Testis (tissue), 3 donors: ENCODE measurements around the gene COPA. TPM values are rescaled to one million over a fixed set of nuclear protein-coding genes. Genes with fewer than 3 reads are reported as not detected.

Source experiments
- DNase-seq: peaks from one replicate; pipeline ENCODE4 v3.0.0-alpha.2; 2019
- H3K27ac ChIP-seq, 2 donors: fragments of 200-600 bp; sonication (generic); one replicate each; pipeline ENCODE4 v1.5.1; 2019
- H3K27me3 ChIP-seq: fragments of 200-600 bp; sonication (generic); one replicate; pipeline ENCODE4 v1.5.1; 2019
- H3K36me3 ChIP-seq: fragments of 200-600 bp; sonication (generic); one replicate; pipeline ENCODE4 v1.5.1; 2017; ENCODE audit warnings: low read depth; ENCODE audit errors: missing control alignments
- H3K4me1 ChIP-seq: fragments of 200-600 bp; sonication (generic); one replicate; pipeline ENCODE4 v1.5.1; 2019
- H3K4me3 ChIP-seq, 2 donors: fragments of 200-600 bp; sonication (generic); one replicate each; pipeline ENCODE4 v1.5.1; 2017 to 2019
- H3K9me3 ChIP-seq: fragments of 200-600 bp; sonication (generic); one replicate; pipeline ENCODE4 v1.5.1; 2017
- POLR2A ChIP-seq: fragments of 450-650 bp; IDR thresholded peaks from one replicate; pipeline ENCODE4 v1.6.1; 2017; ENCODE audit warnings: antibody characterized with exemption, mild to moderate bottlenecking, moderate library complexity
- WGBS, 2 donors: methylation state at CpG; one replicate each; pipeline ENCODE4 v1.1.5; 2018; 5-methylcytosine and 5-hydroxymethylcytosine counted together
- intact Hi-C: fragments of 100-400 bp; cut with DNase I; formaldehyde crosslinking; loops from one replicate; pipeline ENCODE4 v1.15.1; 2023; ENCODE audit warnings: low total_unique reads
- polyA plus RNA-seq: library from polyadenylated mRNA; stranded (reverse); fragments of 350-450 nt; fragmentation: Illumina TruSeq; extraction: RNeasy Lipid Tissue Mini Kit (QIAGEN cat#74804); gene quantifications from one replicate; pipeline ENCODE4 v1.2.3, GENCODE V29; 2014; ENCODE audit warnings: low read depth, low replicate concordance; ENCODE audit not compliant: insufficient read depth
- total RNA-seq, 2 donors: library from RNA; depleted of rRNA; stranded (reverse); fragments of >200 nt; gene quantifications; one replicate each; pipeline ENCODE4 v1.2.3, GENCODE V29; 2016
- TF ChIP-seq, protein P1 (sequence below), 3 experiments: fragments of 450-650 bp in 2 of 3; fragments of 200-600 bp in 1 of 3; sonication (generic) in 1 of 3; IDR thresholded peaks; one replicate each; pipeline ENCODE4 v1.5.1; 2016 to 2019; ENCODE audit warnings: antibody characterized with exemption in 3 of 3, mild to moderate bottlenecking in 2 of 3, moderate library complexity in 1 of 3

Gene COPA
- total and polyA plus RNA-seq, 3 donors from 2014 or later = 88.9 to 123 (median 114) TPM

DNA sequence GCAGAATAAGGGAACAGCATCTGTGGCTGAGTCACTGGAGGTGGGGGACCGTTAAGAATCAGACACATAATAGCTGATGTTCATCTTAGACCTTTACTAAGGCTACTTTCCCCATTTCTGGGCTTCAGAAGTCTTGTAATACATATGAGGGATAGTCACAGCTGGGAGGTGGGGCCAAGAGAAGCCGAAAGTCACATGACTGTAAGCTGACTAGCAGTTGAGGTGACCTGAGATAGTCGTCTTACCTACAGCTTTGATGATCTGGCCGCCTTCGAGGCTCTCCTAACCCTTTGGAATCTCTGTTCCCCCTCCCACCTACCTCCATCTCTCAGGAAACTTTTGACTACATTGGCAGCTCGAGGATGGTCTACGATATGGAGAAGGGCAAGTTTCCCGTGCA, 9.5 kb upstream of the COPA start:
- Histone ChIP-seq H3K9me3 (no peaks in the 10 kb centered on the region), H3K36me3 (no peaks in the 10 kb centered on the region), H3K27ac (no peak overlapping the region), H3K4me1 (no peaks in the 10 kb centered on the region), H3K4me3 (no peak overlapping the region), H3K27me3 (no peaks in the 10 kb centered on the region)
- DNase-seq = no peak
- intact Hi-C loops = no loop called here
- TF ChIP-seq, protein P1, sequence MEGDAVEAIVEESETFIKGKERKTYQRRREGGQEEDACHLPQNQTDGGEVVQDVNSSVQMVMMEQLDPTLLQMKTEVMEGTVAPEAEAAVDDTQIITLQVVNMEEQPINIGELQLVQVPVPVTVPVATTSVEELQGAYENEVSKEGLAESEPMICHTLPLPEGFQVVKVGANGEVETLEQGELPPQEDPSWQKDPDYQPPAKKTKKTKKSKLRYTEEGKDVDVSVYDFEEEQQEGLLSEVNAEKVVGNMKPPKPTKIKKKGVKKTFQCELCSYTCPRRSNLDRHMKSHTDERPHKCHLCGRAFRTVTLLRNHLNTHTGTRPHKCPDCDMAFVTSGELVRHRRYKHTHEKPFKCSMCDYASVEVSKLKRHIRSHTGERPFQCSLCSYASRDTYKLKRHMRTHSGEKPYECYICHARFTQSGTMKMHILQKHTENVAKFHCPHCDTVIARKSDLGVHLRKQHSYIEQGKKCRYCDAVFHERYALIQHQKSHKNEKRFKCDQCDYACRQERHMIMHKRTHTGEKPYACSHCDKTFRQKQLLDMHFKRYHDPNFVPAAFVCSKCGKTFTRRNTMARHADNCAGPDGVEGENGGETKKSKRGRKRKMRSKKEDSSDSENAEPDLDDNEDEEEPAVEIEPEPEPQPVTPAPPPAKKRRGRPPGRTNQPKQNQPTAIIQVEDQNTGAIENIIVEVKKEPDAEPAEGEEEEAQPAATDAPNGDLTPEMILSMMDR (IDR thresholded peaks at IDR 0.05) = no peak
- TF ChIP-seq POLR2A = no peak
- WGBS, 2 donors = 91 to 94% methylated on average over 8 of the region's 8 CpGs

DNA sequence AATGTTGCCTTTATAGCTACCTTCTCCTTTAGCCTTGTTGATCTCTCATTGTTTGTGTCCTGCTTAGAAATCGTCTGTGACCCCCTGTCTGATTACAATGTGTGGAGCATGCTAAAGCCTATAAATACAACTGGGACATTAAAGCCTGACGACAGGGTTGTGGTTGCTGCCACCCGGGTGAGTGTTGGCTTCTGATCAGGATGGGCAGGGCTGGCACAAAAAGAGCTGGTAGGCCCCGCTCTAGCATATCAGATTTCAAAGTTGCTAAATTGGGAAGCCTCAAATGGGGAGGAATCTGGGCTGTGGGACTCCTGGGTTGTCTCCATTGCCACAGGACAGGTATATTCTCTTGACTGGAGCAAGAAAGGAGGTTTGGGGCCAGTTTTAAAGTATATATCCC, 8.6 kb upstream of the COPA start:
- intact Hi-C loops = no loop called here
- H3K36me3 ChIP-seq = no peaks in the 10 kb centered on the region
- WGBS, 2 donors = 87 to 91% methylated on average over 4 of the region's 4 CpGs

DNA sequence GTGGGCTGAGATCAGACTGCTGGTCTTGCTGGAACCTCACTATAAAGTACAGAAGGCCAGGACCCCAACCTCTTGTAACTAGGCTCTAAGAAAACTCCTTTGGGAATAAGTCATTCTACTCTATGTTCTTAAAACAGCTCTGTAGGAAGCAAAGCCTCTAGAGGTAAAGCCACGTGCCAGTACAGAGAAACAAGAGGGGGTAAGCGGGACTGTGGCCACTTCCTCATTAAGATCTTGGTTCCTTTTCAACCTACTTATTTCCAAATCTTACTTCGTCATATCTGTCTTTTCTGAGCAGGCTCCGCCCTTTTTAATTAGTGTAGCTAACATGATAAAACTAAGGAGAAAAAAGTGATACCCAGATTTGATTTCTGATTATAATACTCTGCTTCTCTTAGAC, 3.9 kb upstream of the COPA start:
- Histone ChIP-seq H3K4me1 (peaks cover 9% of the 10 kb centered on the region), H3K4me3 (no peak overlapping the region), H3K9me3 (no peaks in the 10 kb centered on the region), H3K27me3 (no peaks in the 10 kb centered on the region), H3K27ac (no peak overlapping the region), H3K36me3 (no peaks in the 10 kb centered on the region)
- TF ChIP-seq, protein P1 (IDR thresholded peaks at IDR 0.05) = no peak
- TF ChIP-seq POLR2A = no peak
- WGBS, 2 donors = 74 to 77% methylated on average over 4 of the region's 4 CpGs
- intact Hi-C loops = no loop called here
- DNase-seq = no peak

More for the DNA sequence above, 8.6 kb upstream of the COPA start:
- Histone ChIP-seq H3K27me3 (no peaks in the 10 kb centered on the region), H3K4me3 (no peak overlapping the region), H3K9me3 (no peaks in the 10 kb centered on the region), H3K4me1 (peaks cover 2% of the 10 kb centered on the region), H3K27ac (no peak overlapping the region)
- DNase-seq = no peak
- TF ChIP-seq POLR2A = no peak
- TF ChIP-seq, protein P1 (IDR thresholded peaks at IDR 0.05) = no peak

DNA sequence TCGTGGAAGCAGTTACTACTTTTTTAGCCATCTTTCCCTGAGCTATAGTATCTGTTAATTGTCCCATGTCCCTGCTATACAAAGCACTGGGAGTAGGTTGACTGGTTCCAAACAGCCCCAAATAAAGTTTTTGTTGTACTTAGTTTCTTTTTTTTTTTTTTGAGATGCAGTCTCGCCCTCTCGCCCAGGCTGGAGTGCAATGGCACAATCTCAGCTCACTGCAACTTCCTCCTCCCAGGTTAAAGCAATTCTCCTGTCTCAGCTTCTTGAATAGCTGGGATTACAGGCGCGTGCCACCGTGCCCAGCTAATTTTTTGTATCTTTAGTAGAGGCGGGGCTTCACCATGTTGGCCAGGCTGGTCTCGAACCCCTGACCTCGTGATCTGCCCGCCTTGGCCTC, 3.4 kb upstream of the COPA start:
- H3K36me3 ChIP-seq = no peaks in the 10 kb centered on the region
- 85 to 93% methylated on average over 10 of the region's 10 CpGs for WGBS, 2 donors
- no peak overlapping the region for H3K4me3 ChIP-seq
- H3K27me3 ChIP-seq = no peaks in the 10 kb centered on the region
- peaks cover 9% of the 10 kb centered on the region for H3K4me1 ChIP-seq
- no peak overlapping the region for H3K27ac ChIP-seq
- intact Hi-C loops = no loop called here
- H3K9me3 ChIP-seq = no peaks in the 10 kb centered on the region
- no peak for TF ChIP-seq POLR2A
- TF ChIP-seq, protein P1 (IDR thresholded peaks at IDR 0.05) = no peak
- no peak for DNase-seq

DNA sequence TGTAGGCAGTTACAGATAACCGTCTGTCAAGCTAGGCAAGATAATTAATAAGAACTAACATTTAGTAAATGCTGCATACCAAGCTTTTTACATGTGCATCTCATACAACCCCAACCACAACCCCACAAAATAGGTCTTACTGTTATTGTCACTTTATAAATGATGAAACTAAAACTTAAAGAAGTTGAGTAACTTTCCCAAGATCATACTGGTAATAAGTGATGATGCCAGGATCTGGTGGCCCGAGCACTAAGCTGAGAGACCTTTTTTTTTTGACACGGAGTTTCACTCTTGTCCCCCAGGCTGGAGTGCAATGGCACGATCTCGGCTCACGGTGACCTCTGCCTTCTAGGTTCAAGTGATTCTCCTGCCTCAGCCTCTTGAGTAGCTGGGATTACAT, 1.9 kb upstream of the COPA start:
- 92 to 94% methylated on average over 6 of the region's 6 CpGs for WGBS, 2 donors
- Histone ChIP-seq H3K4me3 (no peak overlapping the region), H3K27me3 (no peaks in the 10 kb centered on the region), H3K4me1 (peaks cover 9% of the 10 kb centered on the region), H3K9me3 (no peaks in the 10 kb centered on the region), H3K27ac (no peak overlapping the region), H3K36me3 (no peaks in the 10 kb centered on the region)
- intact Hi-C loops = no loop called here
- TF ChIP-seq, protein P1 (IDR thresholded peaks at IDR 0.05) = no peak
- no peak for DNase-seq
